ENCODE measurements around the gene MAT1A.
"Not testable (repeated sequence)": the region's sequence is repeated elsewhere in the genome, so short reads cannot be mapped to it uniquely, and the experiment has no call there.

The MAT1A gene

DNA sequence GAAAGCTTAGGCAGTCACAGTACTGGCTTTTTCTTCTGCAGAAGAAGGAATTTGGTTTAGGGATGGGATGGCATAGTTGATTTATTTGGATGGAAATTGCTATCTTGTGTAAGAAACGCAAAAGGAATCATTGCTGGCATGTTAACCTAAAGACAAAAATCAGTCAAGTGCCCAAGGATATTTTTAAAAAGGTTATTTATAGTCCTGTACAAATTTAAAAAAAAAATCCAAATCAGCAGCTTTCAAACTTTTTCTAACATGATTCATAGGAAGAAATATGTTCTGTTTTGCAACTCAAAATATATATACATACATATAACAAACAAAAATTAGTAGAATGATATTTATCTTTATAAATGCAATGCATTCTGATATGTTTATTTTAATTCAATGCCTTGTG is 55.6 kb downstream of the MAT1A start:
- not testable (repeated sequence) for H3K27me3 Mint-ChIP-seq, H3K27ac Mint-ChIP-seq, H3K36me3 Mint-ChIP-seq, H3K4me3 Mint-ChIP-seq, H3K9me3 Mint-ChIP-seq, H3K4me1 Mint-ChIP-seq

DNA sequence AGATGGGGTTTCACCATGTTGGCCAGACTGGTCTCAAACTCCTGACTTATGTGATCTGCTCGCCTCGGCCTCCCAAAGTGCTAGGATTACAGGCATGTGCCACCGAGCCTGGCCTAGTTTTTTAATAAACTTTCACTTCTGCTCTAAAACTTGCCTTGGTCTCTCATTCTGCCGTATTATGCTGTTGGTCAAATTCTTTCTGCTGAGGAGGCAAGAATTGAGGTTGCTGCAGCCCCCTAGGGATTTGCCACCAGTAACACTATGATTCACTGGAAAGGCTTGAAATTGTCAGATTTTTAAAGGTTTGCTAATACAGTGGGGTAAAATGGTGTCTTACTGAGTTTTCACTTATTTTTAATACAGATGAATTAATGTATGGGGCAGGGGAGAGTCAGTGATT is 62.7 kb downstream of the MAT1A start:
- H3K9me3 Mint-ChIP-seq, H3K27ac Mint-ChIP-seq, H3K27me3 Mint-ChIP-seq, H3K4me1 Mint-ChIP-seq, H3K36me3 Mint-ChIP-seq, H3K4me3 Mint-ChIP-seq: not testable (repeated sequence)

DNA sequence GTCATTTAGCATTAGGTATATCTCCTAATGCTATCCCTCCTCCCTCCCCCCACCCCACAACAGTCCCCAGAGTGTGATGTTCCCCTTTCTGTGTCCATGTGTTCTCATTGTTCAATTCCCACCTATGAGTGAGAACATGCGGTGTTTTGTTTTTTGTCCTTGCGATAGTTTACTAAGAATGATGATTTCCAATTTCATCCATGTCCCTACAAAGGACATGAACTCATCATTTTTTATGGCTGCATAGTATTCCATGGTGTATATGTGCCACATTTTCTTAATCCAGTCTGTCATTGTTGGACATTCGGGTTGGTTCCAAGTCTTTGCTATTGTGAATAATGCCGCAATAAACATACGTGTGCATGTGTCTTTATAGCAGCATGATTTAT is 66.4 kb downstream of the MAT1A start:
- H3K27ac Mint-ChIP-seq, H3K4me1 Mint-ChIP-seq, H3K27me3 Mint-ChIP-seq, H3K4me3 Mint-ChIP-seq, H3K36me3 Mint-ChIP-seq, H3K9me3 Mint-ChIP-seq: not testable (repeated sequence)

Data from activated naive CD4-positive, alpha-beta T cell treated with anti-CD3 and anti-CD28 coated beads, Interleukin-2, amount 50 U/mL, for 24 hours (primary cell).